Lung (tissue), 12 donors: ENCODE measurements around the gene DDOST. TPM values are rescaled to one million over a fixed set of nuclear protein-coding genes. Genes with fewer than 3 reads are reported as not detected.

ENCODE experiments used
- ATAC-seq: fragments of 200-7000 bp; cut with Tn5 transposase; one replicate; pipeline ENCODE4 v1.9.1; 2020; ENCODE audit warnings: moderate number of reproducible peaks; ENCODE audit not compliant: insufficient read depth, low FRiP score
- DNase-seq, 3 donors: peaks; one replicate each; pipeline ENCODE4 v3.0.0-alpha.2; 2013 to 2017
- H3K27ac ChIP-seq, 2 donors: one replicate each; pipeline ENCODE4 v1.5.1; 2013; ENCODE audit warnings: mild to moderate bottlenecking in 2 of 2, moderate library complexity in 2 of 2, control low read depth in 1 of 2, inconsistent platforms in 1 of 2, low read depth in 1 of 2, low read length in 1 of 2
- H3K27me3 ChIP-seq, 3 donors: one replicate each; pipeline ENCODE4 v1.5.1; 2013; ENCODE audit warnings: low read length in 2 of 3; ENCODE audit not compliant: control insufficient read depth in 3 of 3, insufficient read depth in 3 of 3
- H3K36me3 ChIP-seq, 4 donors: one replicate each; pipeline ENCODE4 v1.5.1; 2013; ENCODE audit warnings: low read length in 4 of 4, mild to moderate bottlenecking in 1 of 4, moderate library complexity in 1 of 4; ENCODE audit not compliant: control insufficient read depth in 4 of 4, insufficient read depth in 4 of 4
- H3K4me1 ChIP-seq, 5 donors: one replicate each; pipeline ENCODE4 v1.5.1; 2013; ENCODE audit warnings: low read length in 5 of 5, mild to moderate bottlenecking in 2 of 5, moderate library complexity in 1 of 5; ENCODE audit not compliant: control insufficient read depth in 5 of 5, insufficient read depth in 5 of 5
- H3K4me3 ChIP-seq: one replicate; pipeline ENCODE4 v1.5.1; 2013; ENCODE audit warnings: mild to moderate bottlenecking, control low read depth, moderate library complexity
- H3K9ac ChIP-seq, 2 donors: one replicate each; pipeline ENCODE4 v1.5.1; 2013; ENCODE audit warnings: low read length in 2 of 2, control low read depth in 1 of 2; ENCODE audit not compliant: insufficient read depth in 1 of 2
- H3K9me3 ChIP-seq, 4 donors: one replicate each; pipeline ENCODE4 v1.5.1; 2013; ENCODE audit warnings: low read length in 3 of 4, mild to moderate bottlenecking in 1 of 4, moderate library complexity in 1 of 4; ENCODE audit not compliant: control insufficient read depth in 4 of 4, insufficient read depth in 3 of 4
- CTCF ChIP-seq: IDR thresholded peaks from 2 replicates; pipeline ENCODE4 v1.5.1; 2012; ENCODE audit warnings: mild to moderate bottlenecking; ENCODE audit errors: control extremely low read depth, extremely low read depth
- WGBS, 2 donors: extraction: QIAGEN DNeasy Blood & Tissue Kit; methylation state at CpG; one replicate each; pipeline ENCODE4 v1.1.7; 2013; 5-methylcytosine and 5-hydroxymethylcytosine counted together
- polyA plus RNA-seq, 2 donors: library from polyadenylated mRNA; stranded (reverse); fragments of 200-250 nt; gene quantifications; one replicate each; pipeline ENCODE4 v1.2.1, GENCODE V29; 2013
- total RNA-seq, 2 donors: library from RNA; depleted of rRNA in 1 of 2; stranded (reverse); fragments of >200 nt in 1 of 2; gene quantifications; one replicate each; pipeline ENCODE4 v1.2.1, GENCODE V29; 2014 to 2021
- donor health status: control.
- donor health status: control.
- donor health status: Bipolar disorder and iron deficiency.
- donor health status: healthy.
- donor health status: DM: yes; HTN: yes; CAD: no.

DDOST gene
- total and polyA plus RNA-seq, 4 donors: 121 to 304 (median 228) TPM

GRCh38 chr1:20604678-20605077 lies 56.5 kb downstream of the DDOST start:
- Histone ChIP-seq H3K4me3 (no peak overlapping the region), H3K36me3 (no peaks in the 10 kb centered on the region), H3K27me3 (peaks cover 0 to 2% (median 0%) of the 10 kb centered on the region in 3 donors), H3K9ac (no peak overlapping the region), H3K9me3 (peaks cover 0 to 4% (median 0%) of the 10 kb centered on the region in 4 donors), H3K27ac (no peak overlapping the region), H3K4me1 (peaks cover 0 to 5% (median 0%) of the 10 kb centered on the region in 5 donors)
- ATAC-seq (no peak), DNase-seq (no peak)
- no peak for TF ChIP-seq CTCF
- WGBS, 2 donors: 27 to 71% methylated on average over 7 of the region's 7 CpGs

- no peak for DNase-seq
- whole genome bisulfite sequencing, 2 donors: 40 to 76% methylated on average over 9 of the region's 9 CpGs
- peaks cover 0 to 2% (median 0%) of the 10 kb centered on the region in 3 donors for H3K27me3 ChIP-seq
- H3K27ac ChIP-seq: no peak overlapping the region
- no peak for ATAC-seq
- H3K9me3 ChIP-seq: peaks cover 0 to 4% (median 0%) of the 10 kb centered on the region in 4 donors
- H3K4me3 ChIP-seq: no peak overlapping the region
- H3K4me1 ChIP-seq: peaks cover 0 to 5% (median 0%) of the 10 kb centered on the region in 5 donors
- H3K9ac ChIP-seq: no peak overlapping the region
- no peak for TF ChIP-seq CTCF
- no peaks in the 10 kb centered on the region for H3K36me3 ChIP-seq
Observed at GRCh38 chr1:20603504-20604464, 57.4 kb downstream of the DDOST start.

- Histone ChIP-seq H3K9ac (no peak overlapping the region), H3K9me3 (peaks cover 0 to 3% (median 0%) of the 10 kb centered on the region in 4 donors), H3K4me3 (no peak overlapping the region), H3K27me3 (peaks cover 0 to 2% (median 0%) of the 10 kb centered on the region in 3 donors), H3K36me3 (no peaks in the 10 kb centered on the region), H3K27ac (no peak overlapping the region), H3K4me1 (peaks cover 0 to 5% (median 0%) of the 10 kb centered on the region in 5 donors)
- ATAC-seq (no peak), DNase-seq (no peak)
- TF ChIP-seq CTCF: no peak
- WGBS, 2 donors: 63 to 83% methylated on average over 4 of the region's 4 CpGs
Observed at GRCh38 chr1:20602851-20603450, 58.2 kb downstream of the DDOST start.

Other genes with a start within 250 kb of the DDOST start
- gene CAMK2N1, start 175.2 kb downstream of the DDOST start, total RNA-seq: 10 to 100 TPM; 32.5 to 44.3 TPM
- gene CAMK2N1, start 175.2 kb downstream of the DDOST start, polyA plus RNA-seq: 10 to 100 TPM in 1 of 2 donors, 1 to 10 TPM in 1; 6.5 to 24.0 TPM
- 10 to 100 TPM; 21.5 to 32.6 TPM for gene MUL1, start 153.2 kb downstream of the DDOST start, total RNA-seq
- gene MUL1, start 153.2 kb downstream of the DDOST start, polyA plus RNA-seq: 10 to 100 TPM in 1 of 2 donors, 1 to 10 TPM in 1; 6.0 to 27.7 TPM
- gene FAM43B, start 108.8 kb downstream of the DDOST start, total RNA-seq: under 1 TPM; 0.37 to 0.67 TPM
- under 1 TPM; 0.20 to 0.21 TPM for gene FAM43B, start 108.8 kb downstream of the DDOST start, polyA plus RNA-seq
- gene CDA, start 72.3 kb downstream of the DDOST start, total RNA-seq: 1 to 10 TPM in 1 of 2 donors, under 1 TPM in 1; 0.40 to 3.4 TPM
- gene CDA, start 72.3 kb downstream of the DDOST start, polyA plus RNA-seq: 10 to 100 TPM in 1 of 2 donors, 1 to 10 TPM in 1; 3.3 to 47.5 TPM
- gene PINK1, start 27.9 kb downstream of the DDOST start, total RNA-seq: 10 to 100 TPM; 42.5 to 45.4 TPM
- gene PINK1, start 27.9 kb downstream of the DDOST start, polyA plus RNA-seq: 10 to 100 TPM; 37.5 to 39.2 TPM
- 1 to 10 TPM; 6.3 to 9.6 TPM for gene KIF17, start 56.6 kb upstream of the DDOST start, total RNA-seq
- 1 to 10 TPM; 4.1 to 5.5 TPM for gene KIF17, start 56.6 kb upstream of the DDOST start, polyA plus RNA-seq
- under 1 TPM in 1 of 2 donors, not detected in 1; 0.52 TPM for gene SH2D5, start 71.3 kb upstream of the DDOST start, total RNA-seq
- under 1 TPM; 0.37 to 0.93 TPM for gene SH2D5, start 71.3 kb upstream of the DDOST start, polyA plus RNA-seq
- gene HP1BP3, start 125.9 kb upstream of the DDOST start, total RNA-seq: 100 to 1,000 TPM; 143 to 316 TPM
- gene HP1BP3, start 125.9 kb upstream of the DDOST start, polyA plus RNA-seq: 10 to 100 TPM; 63.0 to 92.9 TPM